H9 (cell line): ENCODE measurements around the gene DPF3. TPM values are rescaled to one million over a fixed set of nuclear protein-coding genes. Genes with fewer than 3 reads are reported as not detected.

Source experiments
- DNase-seq: peaks from one replicate; pipeline ENCODE4 v3.0.0-alpha.2; 2017
- H2AFZ ChIP-seq: one replicate; pipeline ENCODE4 v1.6.1; 2013; ENCODE audit warnings: mild to moderate bottlenecking, low read length, control low read depth, moderate library complexity
- H2AK5ac ChIP-seq: 2 replicates; pipeline ENCODE4 v1.6.1; 2013; ENCODE audit warnings: low read length, control low read depth, mixed read lengths; ENCODE audit not compliant: insufficient read length
- H2BK120ac ChIP-seq: one replicate; pipeline ENCODE4 v1.6.1; 2013; ENCODE audit warnings: low read depth, mild to moderate bottlenecking, low read length, control low read depth, inconsistent platforms; ENCODE audit not compliant: poor library complexity, severe bottlenecking
- H2BK12ac ChIP-seq: 2 replicates; pipeline ENCODE4 v1.6.1; 2013; ENCODE audit warnings: low read length, control low read depth, mixed read lengths, low read depth; ENCODE audit not compliant: insufficient read length
- H2BK15ac ChIP-seq: 2 replicates; pipeline ENCODE4 v1.6.1; 2013; ENCODE audit warnings: low read depth, low read length, control low read depth
- H2BK20ac ChIP-seq: one replicate; pipeline ENCODE4 v1.6.1; 2013; ENCODE audit warnings: low read depth, mild to moderate bottlenecking, low read length, control low read depth, inconsistent platforms; ENCODE audit not compliant: poor library complexity, severe bottlenecking
- H2BK5ac ChIP-seq: 2 replicates; pipeline ENCODE4 v1.6.1; 2013; ENCODE audit warnings: low read length, control low read depth, mixed read lengths; ENCODE audit not compliant: insufficient read length
- H3K14ac ChIP-seq: 2 replicates; pipeline ENCODE4 v1.6.1; 2013; ENCODE audit warnings: low read length, control low read depth; ENCODE audit not compliant: insufficient read depth
- H3K18ac ChIP-seq: 2 replicates; pipeline ENCODE4 v1.6.1; 2013; ENCODE audit warnings: low read depth, mild to moderate bottlenecking, mixed read lengths, low read length, control low read depth; ENCODE audit not compliant: insufficient read length
- H3K23ac ChIP-seq: 2 replicates; pipeline ENCODE4 v1.6.1; 2013; ENCODE audit warnings: low read length, control low read depth, mixed read lengths, low read depth; ENCODE audit not compliant: insufficient read length
- H3K23me2 ChIP-seq: 2 replicates; pipeline ENCODE4 v1.6.1; 2013; ENCODE audit warnings: low read depth, mild to moderate bottlenecking, mixed read lengths, low read length, control low read depth; ENCODE audit not compliant: insufficient read length, poor library complexity, severe bottlenecking
- H3K27ac ChIP-seq: 2 replicates; pipeline ENCODE4 v1.5.1; 2013; ENCODE audit warnings: low read length, control low read depth, mixed read lengths, low read depth; ENCODE audit not compliant: insufficient read length
- H3K27me3 ChIP-seq: 2 replicates; pipeline ENCODE4 v1.6.1; 2013; ENCODE audit warnings: low read length, control low read depth, inconsistent platforms; ENCODE audit not compliant: insufficient read depth
- H3K4ac ChIP-seq: 2 replicates; pipeline ENCODE4 v1.6.1; 2013; ENCODE audit warnings: low read depth, mild to moderate bottlenecking, control low read depth, inconsistent platforms, low read length, moderate library complexity
- H3K4me1 ChIP-seq: 2 replicates; pipeline ENCODE4 v1.6.1; 2013; ENCODE audit warnings: low read length, control low read depth, inconsistent platforms; ENCODE audit not compliant: insufficient read depth
- H3K4me2 ChIP-seq: 2 replicates; pipeline ENCODE4 v1.6.1; 2013; ENCODE audit warnings: low read length, control low read depth, mixed read lengths; ENCODE audit not compliant: insufficient read length, insufficient read depth
- H3K56ac ChIP-seq: 2 replicates; pipeline ENCODE4 v1.6.1; 2013; ENCODE audit warnings: low read depth, mild to moderate bottlenecking, mixed read lengths, low read length, control low read depth; ENCODE audit not compliant: insufficient read length
- H3K79me1 ChIP-seq: 2 replicates; pipeline ENCODE4 v1.6.1; 2013; ENCODE audit warnings: low read depth, mild to moderate bottlenecking, moderate library complexity, low read length, control low read depth, inconsistent platforms; ENCODE audit not compliant: insufficient read depth, poor library complexity, severe bottlenecking
- H3K79me2 ChIP-seq: 2 replicates; pipeline ENCODE4 v1.6.1; 2013; ENCODE audit warnings: low read length, control low read depth, inconsistent platforms; ENCODE audit not compliant: insufficient read depth
- H3K9ac ChIP-seq: 2 replicates; pipeline ENCODE4 v1.6.1; 2013; ENCODE audit warnings: low read length, control low read depth, mixed read lengths; ENCODE audit not compliant: insufficient read length; ENCODE audit errors: extremely low read depth
- H3K9me3 ChIP-seq: one replicate; pipeline ENCODE4 v1.6.1; 2013; ENCODE audit warnings: low read depth, low read length, inconsistent platforms; ENCODE audit not compliant: control insufficient read depth
- H3T11ph ChIP-seq: one replicate; pipeline ENCODE4 v1.6.1; 2013; ENCODE audit warnings: mild to moderate bottlenecking, low read length, control low read depth, inconsistent platforms
- H4K20me1 ChIP-seq: one replicate; pipeline ENCODE4 v1.6.1; 2013; ENCODE audit not compliant: control insufficient read depth, insufficient read length, insufficient read depth
- H4K5ac ChIP-seq: 2 replicates; pipeline ENCODE4 v1.6.1; 2013; ENCODE audit warnings: low read depth, mild to moderate bottlenecking, mixed read lengths, low read length, control low read depth; ENCODE audit not compliant: insufficient read length
- H4K8ac ChIP-seq: replicated peaks from 2 replicates; pipeline ENCODE4 v1.6.1; 2013; ENCODE audit warnings: low read length, control low read depth, mixed read lengths, low read depth; ENCODE audit not compliant: insufficient read length
- H4K91ac ChIP-seq: 2 replicates; pipeline ENCODE4 v1.6.1; 2013; ENCODE audit warnings: low read depth, mild to moderate bottlenecking, moderate library complexity, mixed read lengths, low read length, control low read depth; ENCODE audit not compliant: insufficient read length
- H3K27ac Mint-ChIP-seq, 3 experiments: 2 replicates in 2 of 3; 3 replicates in 1 of 3; pipeline ENCODE4 v1.8.0; 2020 to 2021; ENCODE audit warnings: mixed read lengths in 3 of 3, mild to moderate bottlenecking in 1 of 3, moderate library complexity in 1 of 3
- H3K27me3 Mint-ChIP-seq: 2 replicates; pipeline ENCODE4 v1.8.0; 2021; ENCODE audit warnings: low read depth, mild to moderate bottlenecking, moderate library complexity, mixed read lengths
- H3K36me3 Mint-ChIP-seq, 3 experiments: 2 replicates in 2 of 3; 3 replicates in 1 of 3; pipeline ENCODE4 v1.8.0; 2020 to 2021; ENCODE audit warnings: low read depth in 3 of 3, mixed read lengths in 3 of 3; ENCODE audit not compliant: insufficient read depth in 1 of 3
- H3K4me1 Mint-ChIP-seq, 2 experiments: 2 replicates each; pipeline ENCODE4 v1.8.0; 2020; ENCODE audit warnings: mixed read lengths in 2 of 2
- H3K4me3 Mint-ChIP-seq, 2 experiments: 2 replicates in 1 of 2; 3 replicates in 1 of 2; pipeline ENCODE4 v1.8.0; 2020 to 2021; ENCODE audit warnings: mild to moderate bottlenecking in 2 of 2, mixed read lengths in 2 of 2, moderate library complexity in 1 of 2
- H3K9me3 Mint-ChIP-seq, 2 experiments: 2 replicates in 1 of 2; 3 replicates in 1 of 2; pipeline ENCODE4 v1.8.0; 2020; ENCODE audit warnings: mild to moderate bottlenecking in 2 of 2, mixed read lengths in 2 of 2, moderate library complexity in 1 of 2
- total RNA-seq: library from RNA; stranded (reverse); gene quantifications from 2 replicates; pipeline ENCODE4 v1.2.1, GENCODE V29; 2021
- TF ChIP-seq, protein P1 (sequence below): fragments of 200-600 bp; sonication (generic); conservative IDR thresholded peaks from 3 replicates; pipeline ENCODE4 v1.8.0; 2021; ENCODE audit warnings: antibody characterized with exemption, mild to moderate bottlenecking

Gene DPF3
- total RNA-seq, 1 experiment from 2014 or later = not detected

DNA sequence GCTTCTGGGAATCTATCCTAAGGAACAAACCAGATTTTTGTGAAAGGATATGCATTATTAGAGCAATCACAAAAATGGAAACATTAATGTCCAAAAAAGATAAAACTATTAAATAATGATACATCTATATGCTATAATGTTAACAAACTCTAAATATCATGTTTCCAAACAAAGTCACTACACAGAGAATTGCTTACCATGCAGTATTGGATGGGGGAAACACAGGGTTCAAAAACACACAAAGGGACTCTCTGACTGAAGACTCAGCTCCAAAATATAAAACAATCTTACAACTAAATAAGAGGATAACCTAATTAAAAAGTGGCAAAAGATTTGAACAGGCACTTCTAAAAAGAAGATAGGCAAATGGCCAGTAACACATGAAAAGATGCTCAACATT, 304.2 kb downstream of the DPF3 start:
- no peaks in the 10 kb centered on the region; the same call in 1 of the 2 replicates for H3K27me3 Mint-ChIP-seq

More for the DNA sequence above, 304.2 kb downstream of the DPF3 start:
- no peaks in the 10 kb centered on the region for H3K9me3 ChIP-seq
- H2AFZ ChIP-seq = no peak overlapping the region
- H4K5ac ChIP-seq = no peak overlapping the region
- no peak overlapping the region for H3K27ac ChIP-seq
- TF ChIP-seq, protein P1, sequence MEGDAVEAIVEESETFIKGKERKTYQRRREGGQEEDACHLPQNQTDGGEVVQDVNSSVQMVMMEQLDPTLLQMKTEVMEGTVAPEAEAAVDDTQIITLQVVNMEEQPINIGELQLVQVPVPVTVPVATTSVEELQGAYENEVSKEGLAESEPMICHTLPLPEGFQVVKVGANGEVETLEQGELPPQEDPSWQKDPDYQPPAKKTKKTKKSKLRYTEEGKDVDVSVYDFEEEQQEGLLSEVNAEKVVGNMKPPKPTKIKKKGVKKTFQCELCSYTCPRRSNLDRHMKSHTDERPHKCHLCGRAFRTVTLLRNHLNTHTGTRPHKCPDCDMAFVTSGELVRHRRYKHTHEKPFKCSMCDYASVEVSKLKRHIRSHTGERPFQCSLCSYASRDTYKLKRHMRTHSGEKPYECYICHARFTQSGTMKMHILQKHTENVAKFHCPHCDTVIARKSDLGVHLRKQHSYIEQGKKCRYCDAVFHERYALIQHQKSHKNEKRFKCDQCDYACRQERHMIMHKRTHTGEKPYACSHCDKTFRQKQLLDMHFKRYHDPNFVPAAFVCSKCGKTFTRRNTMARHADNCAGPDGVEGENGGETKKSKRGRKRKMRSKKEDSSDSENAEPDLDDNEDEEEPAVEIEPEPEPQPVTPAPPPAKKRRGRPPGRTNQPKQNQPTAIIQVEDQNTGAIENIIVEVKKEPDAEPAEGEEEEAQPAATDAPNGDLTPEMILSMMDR = no peak
- H3K4me1 Mint-ChIP-seq = no peaks in the 10 kb centered on the region
- no peaks in the 10 kb centered on the region for H3K79me1 ChIP-seq
- no peaks in the 10 kb centered on the region for H3K27me3 ChIP-seq
- no peak overlapping the region for H3K4me2 ChIP-seq
- H2BK12ac ChIP-seq = no peak overlapping the region
- no peaks in the 10 kb centered on the region; a peak in 1 of 5 replicates for H3K9me3 Mint-ChIP-seq
- H2BK5ac ChIP-seq = no peak overlapping the region
- H3K27ac Mint-ChIP-seq = no peak overlapping the region
- no peak overlapping the region for H2BK120ac ChIP-seq
- H3K56ac ChIP-seq = no peak overlapping the region
- no peaks in the 10 kb centered on the region for H3K4me1 ChIP-seq
- H3K4ac ChIP-seq = no peak overlapping the region
- H4K91ac ChIP-seq = no peak overlapping the region
- no peak for DNase-seq
- H2BK15ac ChIP-seq = no peak overlapping the region
- H3K18ac ChIP-seq = no peak overlapping the region
- H3K36me3 Mint-ChIP-seq = no peaks in the 10 kb centered on the region
- H3K23ac ChIP-seq = no peak overlapping the region
- no peak overlapping the region for H3T11ph ChIP-seq
- H2BK20ac ChIP-seq = no peak overlapping the region
- no peaks in the 10 kb centered on the region for H4K20me1 ChIP-seq
- no peak overlapping the region for H4K8ac ChIP-seq
- H3K14ac ChIP-seq = no peak overlapping the region
- H3K79me2 ChIP-seq = no peaks in the 10 kb centered on the region
- H3K23me2 ChIP-seq = no peaks in the 10 kb centered on the region
- H3K4me3 Mint-ChIP-seq = no peak overlapping the region
- H3K9ac ChIP-seq = no peak overlapping the region
- H2AK5ac ChIP-seq = no peak overlapping the region
